Astrocyte (in vitro differentiated cells and primary cell): ENCODE measurements around the gene ECSIT.

Experiments used
- EZH2 ChIP-seq: IDR thresholded peaks from 2 replicates; pipeline ENCODE4 v1.6.1; 2012; ENCODE audit warnings: mild to moderate bottlenecking, low read length, inconsistent platforms; ENCODE audit not compliant: insufficient read depth
- TF ChIP-seq, protein P1 (sequence below): IDR thresholded peaks from 2 replicates; pipeline ENCODE4 v1.5.1; 2011; ENCODE audit warnings: low read depth, mild to moderate bottlenecking, inconsistent platforms, low read length, moderate library complexity; ENCODE audit not compliant: insufficient read depth

DNA sequence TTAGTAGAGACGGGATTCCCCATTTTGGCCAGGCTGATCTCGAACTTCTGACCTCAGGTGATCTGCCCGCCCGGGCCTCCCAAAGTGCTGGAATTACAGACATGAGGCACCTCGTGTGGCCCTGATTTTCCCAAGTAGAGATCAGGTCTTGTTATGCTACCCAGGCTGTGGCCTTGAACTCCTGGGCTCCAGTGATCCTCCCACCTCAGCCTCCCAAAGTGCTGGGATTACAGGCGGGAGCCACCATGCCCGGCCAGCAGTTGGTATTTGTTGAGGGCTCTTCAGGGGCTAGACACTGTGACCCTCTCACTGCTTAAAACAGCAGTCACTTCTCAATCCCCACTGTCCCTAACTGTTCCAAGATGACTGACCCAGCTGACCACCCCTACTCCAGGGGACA, 39.6 kb downstream of the ECSIT start:
- TF ChIP-seq EZH2, result no peak
- TF ChIP-seq, protein P1, sequence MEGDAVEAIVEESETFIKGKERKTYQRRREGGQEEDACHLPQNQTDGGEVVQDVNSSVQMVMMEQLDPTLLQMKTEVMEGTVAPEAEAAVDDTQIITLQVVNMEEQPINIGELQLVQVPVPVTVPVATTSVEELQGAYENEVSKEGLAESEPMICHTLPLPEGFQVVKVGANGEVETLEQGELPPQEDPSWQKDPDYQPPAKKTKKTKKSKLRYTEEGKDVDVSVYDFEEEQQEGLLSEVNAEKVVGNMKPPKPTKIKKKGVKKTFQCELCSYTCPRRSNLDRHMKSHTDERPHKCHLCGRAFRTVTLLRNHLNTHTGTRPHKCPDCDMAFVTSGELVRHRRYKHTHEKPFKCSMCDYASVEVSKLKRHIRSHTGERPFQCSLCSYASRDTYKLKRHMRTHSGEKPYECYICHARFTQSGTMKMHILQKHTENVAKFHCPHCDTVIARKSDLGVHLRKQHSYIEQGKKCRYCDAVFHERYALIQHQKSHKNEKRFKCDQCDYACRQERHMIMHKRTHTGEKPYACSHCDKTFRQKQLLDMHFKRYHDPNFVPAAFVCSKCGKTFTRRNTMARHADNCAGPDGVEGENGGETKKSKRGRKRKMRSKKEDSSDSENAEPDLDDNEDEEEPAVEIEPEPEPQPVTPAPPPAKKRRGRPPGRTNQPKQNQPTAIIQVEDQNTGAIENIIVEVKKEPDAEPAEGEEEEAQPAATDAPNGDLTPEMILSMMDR, result no peak
